ENCODE measurements around the gene DACH1.

The DACH1 gene

DNA sequence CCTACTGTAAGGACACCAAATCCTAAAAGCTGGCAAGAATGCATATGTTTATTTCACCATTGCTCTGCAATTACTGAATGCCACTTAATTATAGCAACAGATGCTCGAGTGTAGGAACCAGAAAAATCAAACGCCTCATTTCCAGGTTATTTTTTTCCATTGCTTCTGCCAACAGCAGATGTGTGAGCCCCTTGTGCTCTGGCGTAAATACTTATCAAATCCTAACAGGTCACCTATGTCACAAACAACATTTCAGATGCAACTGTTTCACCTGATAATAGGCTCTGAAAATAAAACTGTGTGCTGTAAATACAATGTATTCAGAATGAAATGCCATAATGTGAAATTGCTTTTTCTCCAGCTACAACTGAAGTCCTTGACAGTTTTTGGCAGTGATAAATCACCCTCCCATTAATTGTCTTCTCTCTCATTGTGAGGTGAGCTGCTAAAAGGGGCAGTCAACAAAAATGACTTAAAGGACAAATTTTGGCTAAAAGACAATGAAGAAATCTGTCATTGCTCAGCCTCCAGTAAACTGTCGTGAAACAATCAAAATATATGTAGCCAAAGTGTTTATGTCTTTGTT, 344.0 kb downstream of the DACH1 start:
- Histone ChIP-seq H3K9ac (ENCODE audit: low read depth, low read length) (no peak overlapping the region), H3K9me3 (ENCODE audit: control insufficient read depth, insufficient read depth, low read length) (no peaks in the 10 kb centered on the region), H3K27ac (ENCODE audit: low read depth, low read length) (no peak overlapping the region), H3K36me3 (ENCODE audit: control insufficient read depth, insufficient read depth, low read length) (no peaks in the 10 kb centered on the region), H3K4me3 (ENCODE audit: low read depth, low read length) (no peak overlapping the region), H3K27me3 (ENCODE audit: control insufficient read depth, insufficient read depth, low read length) (no peaks in the 10 kb centered on the region), H3K4me1 (ENCODE audit: control insufficient read depth, insufficient read depth, low read length) (0 out of 2 replicates have a peak, but pooled peaks cover 4% of the 10 kb centered on the region)

DNA sequence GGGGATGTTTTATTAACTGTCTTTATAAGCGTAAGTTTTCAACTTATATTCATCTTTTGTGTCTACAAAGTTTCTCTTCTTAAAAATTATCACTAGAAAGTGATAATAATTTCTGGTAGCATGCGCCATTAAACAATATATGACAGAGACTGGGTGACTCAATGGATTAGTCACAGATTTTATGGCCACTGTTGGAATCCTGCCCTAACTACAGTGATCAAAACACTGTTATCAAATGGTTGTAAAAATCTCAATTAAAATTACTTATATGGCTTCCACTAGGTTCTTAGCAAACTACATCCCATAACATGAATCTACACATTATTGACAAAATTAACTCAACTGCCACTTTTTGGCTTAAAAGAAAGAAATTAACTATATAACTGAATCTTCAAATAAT, 350.0 kb downstream of the DACH1 start:
- Histone ChIP-seq H3K4me1 (ENCODE audit: control insufficient read depth, insufficient read depth, low read length) (peaks cover 6% of the 10 kb centered on the region; the same call in 1 of the 2 replicates), H3K27me3 (ENCODE audit: control insufficient read depth, insufficient read depth, low read length) (no peaks in the 10 kb centered on the region), H3K9ac (ENCODE audit: low read depth, low read length) (no peak overlapping the region), H3K9me3 (ENCODE audit: control insufficient read depth, insufficient read depth, low read length) (no peaks in the 10 kb centered on the region), H3K36me3 (ENCODE audit: control insufficient read depth, insufficient read depth, low read length) (no peaks in the 10 kb centered on the region), H3K4me3 (ENCODE audit: low read depth, low read length) (no peak overlapping the region), H3K27ac (ENCODE audit: low read depth, low read length) (no peak overlapping the region)

DNA sequence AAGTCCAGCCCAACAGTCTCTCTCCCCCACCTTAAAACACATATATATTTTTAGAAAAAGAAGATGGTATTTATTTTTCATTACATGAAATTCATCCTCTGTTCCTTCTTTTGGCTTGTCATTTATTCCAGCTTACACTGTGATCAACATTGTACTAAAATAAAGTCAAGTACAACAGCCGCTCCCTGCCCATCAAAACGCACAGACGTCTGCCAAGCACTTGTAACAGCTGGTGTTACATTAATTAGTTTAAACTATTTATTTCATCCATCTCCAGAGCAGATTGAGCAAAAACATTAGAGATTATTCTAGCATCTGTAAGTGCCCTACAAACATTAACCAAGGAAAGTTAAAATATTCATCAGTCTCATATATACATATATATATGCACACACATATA, 350.5 kb downstream of the DACH1 start:
- Histone ChIP-seq H3K4me3 (ENCODE audit: low read depth, low read length) (no peak overlapping the region), H3K4me1 (ENCODE audit: control insufficient read depth, insufficient read depth, low read length) (peaks cover 4% of the 10 kb centered on the region; the same call in 1 of the 2 replicates), H3K36me3 (ENCODE audit: control insufficient read depth, insufficient read depth, low read length) (no peaks in the 10 kb centered on the region), H3K27ac (ENCODE audit: low read depth, low read length) (no peak overlapping the region), H3K27me3 (ENCODE audit: control insufficient read depth, insufficient read depth, low read length) (no peaks in the 10 kb centered on the region), H3K9me3 (ENCODE audit: control insufficient read depth, insufficient read depth, low read length) (no peaks in the 10 kb centered on the region), H3K9ac (ENCODE audit: low read depth, low read length) (no peak overlapping the region)

DNA sequence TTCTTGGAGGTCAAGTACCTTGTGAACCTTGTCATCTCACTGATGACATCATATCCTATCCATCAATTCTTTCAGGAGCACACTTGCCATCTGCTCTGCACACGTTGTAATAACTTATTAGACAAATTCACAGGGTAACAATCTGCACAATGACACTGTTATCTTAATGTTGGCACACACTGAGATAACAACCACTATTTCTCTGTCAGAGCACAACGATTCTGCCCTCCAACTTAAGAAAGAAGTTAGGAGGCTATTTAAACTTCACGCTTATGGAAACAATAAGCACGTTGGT, 351.3 kb downstream of the DACH1 start:
- H3K9ac ChIP-seq (ENCODE audit: low read depth, low read length) = no peak overlapping the region
- H3K27me3 ChIP-seq (ENCODE audit: control insufficient read depth, insufficient read depth, low read length) = no peaks in the 10 kb centered on the region
- H3K4me3 ChIP-seq (ENCODE audit: low read depth, low read length) = no peak overlapping the region
- no peaks in the 10 kb centered on the region for H3K9me3 ChIP-seq (ENCODE audit: control insufficient read depth, insufficient read depth, low read length)
- H3K27ac ChIP-seq (ENCODE audit: low read depth, low read length) = no peak overlapping the region
- no peaks in the 10 kb centered on the region for H3K36me3 ChIP-seq (ENCODE audit: control insufficient read depth, insufficient read depth, low read length)
- H3K4me1 ChIP-seq (ENCODE audit: control insufficient read depth, insufficient read depth, low read length) = peaks cover 4% of the 10 kb centered on the region; the same call in 1 of the 2 replicates

DNA sequence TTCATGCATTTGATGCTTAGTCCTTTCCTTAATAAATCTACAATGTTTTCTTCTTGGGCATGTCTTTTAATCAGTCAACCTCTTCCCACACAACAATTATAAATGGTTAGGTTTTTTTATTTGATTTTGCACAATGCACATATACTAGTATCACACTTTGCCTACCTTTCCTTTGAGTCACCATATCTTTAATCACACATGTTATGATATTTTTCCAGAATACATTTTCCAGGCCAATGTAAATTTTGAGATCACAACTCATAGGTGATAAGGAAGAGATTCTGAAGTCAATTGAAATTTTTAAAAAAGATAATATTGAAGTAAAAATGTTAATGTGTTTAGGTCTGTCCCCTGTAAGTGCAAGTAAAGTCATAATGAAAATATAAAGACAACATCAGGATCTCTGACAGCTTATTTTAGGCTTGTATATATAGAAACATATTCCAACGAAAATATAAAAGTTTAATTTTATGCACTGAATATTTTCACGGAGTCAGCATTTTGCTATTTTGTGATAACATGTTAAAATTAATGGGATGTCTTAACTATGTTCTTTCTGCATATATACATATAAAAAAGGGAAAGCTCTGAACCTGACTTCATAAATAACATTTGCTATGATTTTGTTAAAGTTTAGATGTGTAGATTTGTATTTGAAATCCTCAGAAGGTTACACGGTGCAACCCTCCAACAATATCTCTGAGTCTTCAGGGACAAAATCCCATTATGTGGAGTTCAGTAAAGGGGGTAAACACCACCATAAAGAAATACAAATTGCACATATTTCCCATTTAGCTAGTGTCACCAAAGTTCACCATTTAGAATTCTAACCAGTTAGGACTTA, 351.9 kb downstream of the DACH1 start:
- Histone ChIP-seq H3K27me3 (ENCODE audit: control insufficient read depth, insufficient read depth, low read length) (no peaks in the 10 kb centered on the region), H3K36me3 (ENCODE audit: control insufficient read depth, insufficient read depth, low read length) (no peaks in the 10 kb centered on the region), H3K9me3 (ENCODE audit: control insufficient read depth, insufficient read depth, low read length) (no peaks in the 10 kb centered on the region), H3K4me1 (ENCODE audit: control insufficient read depth, insufficient read depth, low read length) (peaks cover 4% of the 10 kb centered on the region; the same call in 1 of the 2 replicates), H3K9ac (ENCODE audit: low read depth, low read length) (no peak overlapping the region), H3K4me3 (ENCODE audit: low read depth, low read length) (no peak overlapping the region), H3K27ac (ENCODE audit: low read depth, low read length) (no peak overlapping the region)

DNA sequence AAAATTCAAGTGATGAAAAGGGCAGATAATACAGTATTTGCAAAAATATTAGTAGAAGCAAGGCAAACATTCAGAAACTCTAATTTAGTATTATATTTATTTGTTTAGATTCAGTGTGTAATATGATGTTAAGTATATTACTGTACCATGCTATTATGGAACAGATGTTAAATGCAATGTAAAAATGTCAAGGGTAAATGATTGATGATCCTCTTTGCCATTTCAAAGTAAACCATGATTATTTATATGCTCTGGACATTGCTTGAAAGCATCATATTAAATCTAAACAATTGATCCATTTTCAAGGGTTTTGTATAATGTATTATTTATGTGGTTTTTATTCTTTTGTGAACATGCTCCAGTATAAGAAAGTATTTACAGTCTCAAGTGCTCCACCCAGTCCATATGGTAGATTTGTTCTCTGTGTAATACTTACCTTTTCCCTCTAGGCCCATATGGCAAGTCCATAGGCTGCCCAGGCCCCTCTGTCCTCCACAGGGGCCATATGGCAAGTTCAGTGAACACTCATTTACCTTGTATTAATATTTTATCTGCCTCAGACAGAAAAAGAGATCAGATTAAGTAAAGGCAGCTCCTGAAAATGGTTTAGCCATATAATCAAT, 353.5 kb downstream of the DACH1 start:
- Histone ChIP-seq H3K9me3 (ENCODE audit: control insufficient read depth, insufficient read depth, low read length) (no peaks in the 10 kb centered on the region), H3K9ac (ENCODE audit: low read depth, low read length) (no peak overlapping the region), H3K36me3 (ENCODE audit: control insufficient read depth, insufficient read depth, low read length) (no peaks in the 10 kb centered on the region), H3K4me1 (ENCODE audit: control insufficient read depth, insufficient read depth, low read length) (peaks cover 4% of the 10 kb centered on the region; the same call in 1 of the 2 replicates), H3K27ac (ENCODE audit: low read depth, low read length) (no peak overlapping the region), H3K27me3 (ENCODE audit: control insufficient read depth, insufficient read depth, low read length) (no peaks in the 10 kb centered on the region), H3K4me3 (ENCODE audit: low read depth, low read length) (no peak overlapping the region)

DNA sequence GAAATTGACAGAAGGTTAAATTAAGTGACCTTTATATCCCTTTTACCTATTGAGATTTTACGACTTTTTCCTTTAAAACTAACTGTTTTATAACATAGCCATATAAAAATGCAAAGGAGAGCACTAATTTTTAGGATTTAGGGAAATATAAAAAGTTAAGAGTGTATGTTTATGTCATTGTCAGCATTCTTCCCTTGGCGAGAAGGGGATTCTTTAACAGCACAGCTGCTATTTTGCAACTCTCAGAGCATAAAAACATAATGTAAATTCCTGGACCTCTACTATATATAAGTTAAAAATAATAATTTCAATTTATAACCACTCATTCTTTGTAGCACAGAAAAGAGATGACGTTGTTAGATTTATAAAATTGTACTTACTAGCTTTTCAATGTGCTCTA, 363.2 kb downstream of the DACH1 start:
- no peak overlapping the region for H3K27ac ChIP-seq (ENCODE audit: low read depth, low read length)
- H3K4me3 ChIP-seq (ENCODE audit: low read depth, low read length) = no peak overlapping the region
- no peaks in the 10 kb centered on the region for H3K4me1 ChIP-seq (ENCODE audit: control insufficient read depth, insufficient read depth, low read length)
- no peaks in the 10 kb centered on the region for H3K9me3 ChIP-seq (ENCODE audit: control insufficient read depth, insufficient read depth, low read length)
- no peaks in the 10 kb centered on the region for H3K27me3 ChIP-seq (ENCODE audit: control insufficient read depth, insufficient read depth, low read length)
- H3K9ac ChIP-seq (ENCODE audit: low read depth, low read length) = no peak overlapping the region
- no peaks in the 10 kb centered on the region for H3K36me3 ChIP-seq (ENCODE audit: control insufficient read depth, insufficient read depth, low read length)

DNA sequence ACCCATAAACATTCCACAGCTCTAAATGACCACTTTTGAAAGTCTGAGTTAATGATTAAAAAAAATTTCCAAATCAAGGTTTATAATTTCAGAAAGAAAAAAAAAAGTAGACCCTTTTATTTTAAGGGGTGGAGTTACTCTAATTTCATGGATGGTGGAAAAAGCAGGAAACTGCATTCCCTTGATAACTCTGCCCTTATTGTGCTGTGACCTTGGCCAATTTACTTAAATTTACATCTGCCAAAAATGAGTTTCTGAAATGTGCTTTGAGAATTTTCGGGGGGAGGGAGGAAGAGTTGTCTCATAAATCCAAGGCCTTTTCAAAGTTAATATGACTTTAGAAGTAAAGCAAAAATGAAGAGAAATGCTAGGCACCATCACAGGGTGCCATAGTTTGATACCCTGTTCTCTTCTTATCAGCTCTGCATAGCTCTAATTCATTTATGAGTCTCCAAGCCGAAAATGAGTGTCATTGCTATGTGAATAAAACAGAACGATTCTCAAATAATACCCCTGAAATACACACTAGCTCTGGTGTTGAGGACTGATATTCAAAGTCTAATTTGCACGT, 367.0 kb downstream of the DACH1 start:
- no peaks in the 10 kb centered on the region for H3K36me3 ChIP-seq (ENCODE audit: control insufficient read depth, insufficient read depth, low read length)
- no peaks in the 10 kb centered on the region for H3K27me3 ChIP-seq (ENCODE audit: control insufficient read depth, insufficient read depth, low read length)
- no peak overlapping the region for H3K9ac ChIP-seq (ENCODE audit: low read depth, low read length)
- no peak overlapping the region for H3K4me3 ChIP-seq (ENCODE audit: low read depth, low read length)
- H3K27ac ChIP-seq (ENCODE audit: low read depth, low read length) = no peak overlapping the region
- H3K9me3 ChIP-seq (ENCODE audit: control insufficient read depth, insufficient read depth, low read length) = no peaks in the 10 kb centered on the region
- H3K4me1 ChIP-seq (ENCODE audit: control insufficient read depth, insufficient read depth, low read length) = no peaks in the 10 kb centered on the region

DNA sequence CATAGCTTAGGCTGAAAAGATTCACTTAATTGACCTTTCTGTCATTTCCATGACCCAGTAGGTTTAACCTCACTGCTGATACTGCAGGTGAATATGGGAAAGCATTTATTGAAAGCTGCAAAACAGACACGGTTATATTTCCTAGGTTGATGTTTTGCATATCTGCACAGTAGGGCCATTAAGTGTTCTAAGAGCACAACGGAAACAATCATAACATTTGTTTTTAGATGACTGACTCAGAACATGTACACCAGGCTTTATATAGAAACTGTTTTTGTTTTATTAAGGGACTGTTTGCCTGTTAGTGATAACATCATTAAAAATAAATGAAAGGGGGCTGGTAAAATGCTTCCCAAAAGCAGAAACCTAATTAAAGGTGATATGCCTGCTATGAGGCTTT, 367.8 kb downstream of the DACH1 start:
- Histone ChIP-seq H3K4me1 (ENCODE audit: control insufficient read depth, insufficient read depth, low read length) (no peaks in the 10 kb centered on the region), H3K9me3 (ENCODE audit: control insufficient read depth, insufficient read depth, low read length) (no peaks in the 10 kb centered on the region), H3K27ac (ENCODE audit: low read depth, low read length) (no peak overlapping the region), H3K9ac (ENCODE audit: low read depth, low read length) (no peak overlapping the region), H3K27me3 (ENCODE audit: control insufficient read depth, insufficient read depth, low read length) (no peaks in the 10 kb centered on the region), H3K36me3 (ENCODE audit: control insufficient read depth, insufficient read depth, low read length) (no peaks in the 10 kb centered on the region), H3K4me3 (ENCODE audit: low read depth, low read length) (no peak overlapping the region)

DNA sequence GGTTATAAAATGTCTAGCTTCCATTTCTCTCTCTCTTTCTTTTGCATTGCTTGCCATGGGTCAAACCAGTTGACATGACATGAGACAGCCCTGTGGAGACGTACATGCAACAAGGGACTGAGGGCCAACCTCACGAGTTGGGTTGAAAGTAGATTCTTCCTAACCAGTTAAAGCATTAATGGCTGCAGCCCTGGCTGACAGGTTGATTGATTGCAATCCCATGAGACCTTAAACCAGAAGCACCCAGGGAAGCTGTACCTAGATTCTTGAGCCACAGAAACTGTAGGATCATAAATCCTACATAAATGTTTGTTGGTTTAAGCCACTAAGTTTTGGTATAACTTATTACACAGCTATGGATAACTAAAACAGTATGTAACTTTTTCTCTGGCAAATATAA, 373.8 kb downstream of the DACH1 start:
- Histone ChIP-seq H3K4me3 (ENCODE audit: low read depth, low read length) (no peak overlapping the region), H3K36me3 (ENCODE audit: control insufficient read depth, insufficient read depth, low read length) (no peaks in the 10 kb centered on the region), H3K27me3 (ENCODE audit: control insufficient read depth, insufficient read depth, low read length) (no peaks in the 10 kb centered on the region), H3K9ac (ENCODE audit: low read depth, low read length) (no peak overlapping the region), H3K9me3 (ENCODE audit: control insufficient read depth, insufficient read depth, low read length) (no peaks in the 10 kb centered on the region), H3K4me1 (ENCODE audit: control insufficient read depth, insufficient read depth, low read length) (no peaks in the 10 kb centered on the region), H3K27ac (ENCODE audit: low read depth, low read length) (no peak overlapping the region)

DNA sequence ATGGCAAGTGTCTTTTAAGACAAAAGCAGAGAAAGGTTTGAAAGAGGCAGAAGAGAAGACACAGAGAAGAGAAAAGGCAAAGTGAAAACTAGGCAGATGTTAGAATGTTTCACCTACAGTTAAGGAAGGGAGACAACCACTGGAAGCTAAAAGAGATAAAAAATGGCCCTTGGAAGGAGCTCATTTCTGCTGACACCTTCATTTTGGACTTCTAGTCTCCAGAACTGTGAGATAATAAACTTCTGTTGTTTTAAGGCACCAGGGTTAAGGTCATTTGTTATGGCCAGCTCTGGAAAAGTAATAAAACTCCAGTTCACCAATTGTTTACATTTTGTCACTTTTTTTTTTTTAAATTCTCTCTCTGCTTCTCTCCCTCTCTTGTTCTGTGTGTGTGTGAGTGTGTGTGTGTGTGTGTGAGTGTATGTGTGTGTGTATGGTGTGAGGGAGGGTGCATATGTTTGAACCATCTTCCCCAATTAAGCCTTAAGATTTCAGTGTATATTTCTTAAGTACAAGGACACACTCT, 374.6 kb downstream of the DACH1 start:
- H3K9ac ChIP-seq (ENCODE audit: low read depth, low read length) = no peak overlapping the region
- no peaks in the 10 kb centered on the region for H3K4me1 ChIP-seq (ENCODE audit: control insufficient read depth, insufficient read depth, low read length)
- H3K4me3 ChIP-seq (ENCODE audit: low read depth, low read length) = no peak overlapping the region
- no peaks in the 10 kb centered on the region for H3K36me3 ChIP-seq (ENCODE audit: control insufficient read depth, insufficient read depth, low read length)
- H3K27me3 ChIP-seq (ENCODE audit: control insufficient read depth, insufficient read depth, low read length) = no peaks in the 10 kb centered on the region
- H3K27ac ChIP-seq (ENCODE audit: low read depth, low read length) = no peak overlapping the region
- H3K9me3 ChIP-seq (ENCODE audit: control insufficient read depth, insufficient read depth, low read length) = no peaks in the 10 kb centered on the region

All from HUES48 (cell line).